Stimulated activated CD4-positive, alpha-beta T cell treated with anti-CD3 and anti-CD28 coated beads, Interleukin-1b, Interleukin-23, amount 100 ng/mL, for 4 hours (primary cell): Measurements from ENCODE around the gene PPFIBP1.
"Not testable (repeated sequence)": the region's sequence is repeated elsewhere in the genome, so short reads cannot be mapped to it uniquely, and the experiment has no call there.

ENCODE experiments used
- DNase-seq, 2 donors: peaks; one replicate each; pipeline ENCODE4 v3.0.0-alpha.2; 2020; ENCODE audit warnings: low read depth in 2 of 2

Gene PPFIBP1

GRCh38 chr12:27710592-27711316 lies 186.7 kb downstream of the PPFIBP1 start, which contains the start of gene MRPS35:
Gene MRPS35 (plus strand): TSS chr12:27710832. CDS start chr12:27710844, 12 bp downstream.
- DNase-seq: peak; percentile 82 to 85

GRCh38 chr12:27711317-27711682 lies 187.3 kb downstream of the PPFIBP1 start:
- DNase-seq: no peak

DNA sequence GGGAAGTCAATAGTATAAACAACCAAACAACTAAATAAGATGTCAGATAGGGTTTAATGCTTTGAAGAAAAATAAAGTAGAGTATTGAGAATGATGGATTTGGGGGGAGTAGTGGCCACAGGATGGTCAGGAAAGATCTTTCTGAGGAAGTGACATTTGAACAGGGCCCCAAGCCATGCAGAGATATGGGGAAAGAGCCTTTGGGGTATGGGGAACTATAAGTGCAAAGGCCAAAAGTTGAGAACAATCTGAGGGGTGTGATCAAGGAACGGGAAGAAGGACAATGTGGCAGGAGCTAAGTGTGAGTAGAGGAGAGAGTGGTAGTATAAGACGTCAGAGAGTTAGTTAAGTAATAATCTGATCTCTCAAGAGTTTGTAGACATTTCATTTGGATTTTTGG lies 188.0 kb downstream of the PPFIBP1 start:
- DNase-seq: no peak

DNA sequence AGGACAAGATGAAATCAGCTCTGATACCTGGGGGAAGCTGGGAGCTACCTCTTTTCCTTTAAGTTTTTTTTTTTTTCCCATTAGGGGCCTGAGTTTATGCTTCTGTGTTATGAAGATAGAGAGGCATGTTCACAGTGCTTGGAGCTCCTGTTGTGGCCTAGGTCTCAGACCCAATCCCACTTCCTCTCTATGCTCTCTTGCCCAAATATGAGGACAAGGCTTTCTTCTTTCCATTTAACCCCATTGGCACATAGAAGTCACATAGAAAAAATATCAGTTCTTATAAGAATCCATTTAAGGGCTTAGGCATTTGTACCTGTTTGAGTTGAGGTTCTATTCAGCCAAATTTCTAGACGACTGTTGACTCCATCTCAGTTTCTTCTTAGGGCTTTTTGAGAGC lies 199.2 kb downstream of the PPFIBP1 start:
- DNase-seq: no peak

DNA sequence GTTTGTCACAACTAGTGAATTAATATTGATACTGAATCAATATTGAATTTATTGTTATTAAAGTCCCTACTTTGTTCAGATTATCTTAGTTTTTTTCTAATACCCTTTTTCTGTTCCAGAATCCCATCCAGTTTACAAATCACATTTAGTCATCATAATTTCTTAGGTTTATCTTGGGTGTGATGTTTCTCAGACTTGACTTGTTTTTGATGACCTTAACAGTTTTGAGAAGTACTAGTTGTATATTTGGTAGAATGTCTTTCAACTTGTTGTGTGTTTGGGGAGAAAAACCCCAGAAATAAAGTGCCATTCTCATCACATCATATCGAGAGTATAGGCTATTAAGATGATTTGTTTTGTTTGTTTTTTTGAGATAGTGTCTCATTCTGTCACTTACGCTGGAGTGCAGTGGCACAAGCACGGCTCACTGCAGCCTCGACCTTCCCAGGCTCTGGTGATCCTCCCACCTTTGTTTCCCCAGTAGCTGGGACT lies 206.1 kb downstream of the PPFIBP1 start:
- no peak for DNase-seq

GRCh38 chr12:27732281-27732680 lies 208.3 kb downstream of the PPFIBP1 start:
- DNase-seq: no peak

DNA sequence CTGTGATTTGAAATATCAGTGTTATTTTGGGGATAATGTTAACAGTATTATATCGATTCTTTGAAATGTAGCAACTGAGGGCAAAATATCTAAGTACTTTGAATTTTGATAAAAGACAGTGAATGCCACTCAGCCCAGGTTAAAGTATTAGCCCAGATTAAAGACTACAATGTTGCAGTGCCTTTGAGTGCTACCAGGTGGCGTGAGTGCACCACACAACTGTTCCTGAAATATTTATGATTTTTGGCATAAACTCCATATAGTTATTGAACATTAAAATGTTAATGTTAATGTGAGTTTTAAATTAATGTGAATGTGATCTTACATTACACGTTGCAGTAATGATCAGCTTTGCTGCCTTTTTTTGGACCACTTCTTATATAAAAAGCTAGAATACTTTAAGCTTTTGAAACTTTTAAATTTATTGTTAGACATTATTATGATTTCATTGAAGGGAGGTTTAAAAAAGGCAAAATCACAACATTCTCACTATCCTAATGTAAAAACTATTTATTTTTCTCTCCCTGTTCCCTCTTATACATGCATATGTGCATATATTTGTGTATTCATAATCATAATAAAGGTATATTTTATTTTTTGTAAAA lies 209.1 kb downstream of the PPFIBP1 start:
- peak; percentile 12 to 23 for DNase-seq

DNA sequence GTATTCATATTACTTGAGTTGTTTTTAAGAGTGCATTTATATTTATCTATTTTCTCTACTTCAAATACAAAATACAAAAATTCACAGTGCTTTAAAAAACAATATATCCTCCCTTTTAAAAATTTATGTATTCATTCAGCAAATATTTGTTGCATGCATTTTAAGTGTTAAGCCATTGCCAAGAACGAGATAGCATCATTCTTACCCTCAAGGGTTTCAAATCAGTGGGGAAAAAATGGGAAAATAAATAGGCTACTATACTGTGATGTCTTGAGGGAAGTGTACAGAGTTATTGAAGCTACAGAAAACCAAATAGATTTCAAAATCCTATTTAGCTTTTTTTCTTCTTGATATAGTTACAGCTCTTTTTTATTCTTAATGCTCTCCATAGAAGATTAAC lies 209.8 kb downstream of the PPFIBP1 start:
- no peak for DNase-seq

- not testable (repeated sequence) for DNase-seq
These were observed 210.3 kb downstream of the PPFIBP1 start for GRCh38 chr12:27734321-27734720.

GRCh38 chr12:27743601-27744000 lies 219.6 kb downstream of the PPFIBP1 start:
- no peak for DNase-seq
